Measurements from ENCODE around the gene CRTAC1. TPM values are rescaled to one million over a fixed set of nuclear protein-coding genes. Genes with fewer than 3 reads are reported as not detected.

Gene CRTAC1
- total and polyA plus RNA-seq, 10 donors: 0.17 to 0.74 (median 0.26) TPM; not detected in 5

DNA sequence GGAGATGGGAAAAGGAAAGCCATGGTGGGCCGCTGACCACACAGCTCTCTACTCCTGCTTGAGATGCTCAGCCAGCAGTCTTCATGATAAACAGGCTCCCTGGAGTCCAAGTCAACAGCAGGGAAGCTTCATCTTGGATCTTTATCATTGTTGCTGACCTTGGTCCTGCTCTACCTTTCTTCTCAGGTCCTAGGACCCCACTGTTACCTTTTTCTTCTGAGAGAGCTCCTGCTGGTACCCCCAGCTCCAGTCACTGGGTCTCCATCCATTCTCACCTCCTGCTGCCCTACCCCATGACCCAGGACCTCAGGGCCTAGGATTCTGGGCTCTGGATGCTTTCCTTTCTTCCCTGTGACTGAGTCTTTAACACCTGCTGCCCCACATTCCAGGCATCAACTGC lies 5.2 kb upstream of the CRTAC1 start:
- TF ChIP-seq, protein P1, sequence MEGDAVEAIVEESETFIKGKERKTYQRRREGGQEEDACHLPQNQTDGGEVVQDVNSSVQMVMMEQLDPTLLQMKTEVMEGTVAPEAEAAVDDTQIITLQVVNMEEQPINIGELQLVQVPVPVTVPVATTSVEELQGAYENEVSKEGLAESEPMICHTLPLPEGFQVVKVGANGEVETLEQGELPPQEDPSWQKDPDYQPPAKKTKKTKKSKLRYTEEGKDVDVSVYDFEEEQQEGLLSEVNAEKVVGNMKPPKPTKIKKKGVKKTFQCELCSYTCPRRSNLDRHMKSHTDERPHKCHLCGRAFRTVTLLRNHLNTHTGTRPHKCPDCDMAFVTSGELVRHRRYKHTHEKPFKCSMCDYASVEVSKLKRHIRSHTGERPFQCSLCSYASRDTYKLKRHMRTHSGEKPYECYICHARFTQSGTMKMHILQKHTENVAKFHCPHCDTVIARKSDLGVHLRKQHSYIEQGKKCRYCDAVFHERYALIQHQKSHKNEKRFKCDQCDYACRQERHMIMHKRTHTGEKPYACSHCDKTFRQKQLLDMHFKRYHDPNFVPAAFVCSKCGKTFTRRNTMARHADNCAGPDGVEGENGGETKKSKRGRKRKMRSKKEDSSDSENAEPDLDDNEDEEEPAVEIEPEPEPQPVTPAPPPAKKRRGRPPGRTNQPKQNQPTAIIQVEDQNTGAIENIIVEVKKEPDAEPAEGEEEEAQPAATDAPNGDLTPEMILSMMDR (IDR thresholded peaks at IDR 0.05 in 8 of 11, conservative IDR thresholded peaks at IDR 0.05 in 3 of 11): no peak
- TF ChIP-seq POLR2A (IDR thresholded peaks at IDR 0.05) (no peak), POLR2AphosphoS5 (IDR thresholded peaks at IDR 0.05) (no peak)
- H3K27ac ChIP-seq: no peak overlapping the region
- H3K27me3 ChIP-seq (replicated peaks in 1 of 7): peaks cover 0 to 100% (median 50%) of the 10 kb centered on the region in 7 donors
- no peaks in the 10 kb centered on the region for H3K36me3 ChIP-seq
- no peak for DNase-seq
- H3K4me3 ChIP-seq: no peak overlapping the region
- WGBS, 5 donors: 33 to 79% (median 45%) methylated on average over 1 of the region's 1 CpG
- H3K4me1 ChIP-seq: peaks cover under 1 to 8% (median 4%) of the 10 kb centered on the region in 6 donors
- no peaks in the 10 kb centered on the region for H3K9me3 ChIP-seq
- intact Hi-C loops (cut with DNase I; ENCODE audit: low total_unique reads): no loop called here

DNA sequence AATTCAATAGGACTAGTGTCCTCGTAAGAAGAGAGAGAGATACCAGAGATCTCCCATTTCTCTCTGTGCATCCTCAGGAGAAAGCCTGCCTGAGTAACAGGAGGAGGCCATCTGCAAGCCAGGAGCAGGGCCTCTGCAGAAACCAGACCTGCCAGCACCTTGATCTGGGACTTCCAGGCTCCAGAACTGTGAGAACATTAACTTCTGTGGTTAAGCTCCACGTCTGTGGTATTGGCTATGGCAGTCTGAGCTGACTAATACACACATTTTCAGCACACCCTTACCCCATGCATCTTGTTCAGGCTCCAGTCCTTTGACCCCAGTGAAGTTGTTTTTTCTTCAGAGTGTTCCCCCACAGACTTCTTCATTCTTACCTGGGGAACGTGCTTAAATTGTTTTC lies 3.1 kb upstream of the CRTAC1 start:
- no peaks in the 10 kb centered on the region for H3K9me3 ChIP-seq
- TF ChIP-seq POLR2A (IDR thresholded peaks at IDR 0.05) (no peak), POLR2AphosphoS5 (IDR thresholded peaks at IDR 0.05) (no peak)
- TF ChIP-seq, protein P1 (IDR thresholded peaks at IDR 0.05 in 8 of 11, conservative IDR thresholded peaks at IDR 0.05 in 3 of 11): no peak
- H3K36me3 ChIP-seq: no peaks in the 10 kb centered on the region
- no peak overlapping the region for H3K27ac ChIP-seq
- H3K4me1 ChIP-seq: peaks cover 7 to 23% (median 16%) of the 10 kb centered on the region in 6 donors
- intact Hi-C loops (cut with DNase I; ENCODE audit: low total_unique reads): no loop called here
- H3K27me3 ChIP-seq (replicated peaks in 1 of 7): peaks cover 3 to 100% (median 62%) of the 10 kb centered on the region in 7 donors
- DNase-seq: no peak
- no peak overlapping the region for H3K4me3 ChIP-seq
- 39 to 57% (median 44%) methylated on average over 3 of the region's 3 CpGs for WGBS, 5 donors

DNA sequence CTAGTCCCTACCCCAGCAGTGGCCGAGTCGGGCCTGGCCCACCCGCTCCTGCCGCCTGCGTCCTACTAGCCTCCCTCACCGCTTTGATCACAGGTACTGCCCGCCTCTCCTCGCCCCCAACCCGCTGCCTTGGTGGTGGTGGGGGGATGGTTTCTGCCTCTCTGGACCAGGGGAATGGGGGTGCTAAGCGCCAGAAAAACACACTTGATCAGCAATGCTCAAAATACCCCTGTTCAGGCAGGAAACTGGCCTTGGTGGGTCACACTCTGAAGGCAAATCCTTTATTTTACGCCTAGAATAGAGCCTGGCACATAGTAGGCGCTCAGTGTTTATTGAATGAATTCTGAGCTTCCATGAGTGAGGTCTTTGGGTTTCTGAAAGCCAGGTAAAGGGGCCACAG lies 1.0 kb upstream of the CRTAC1 start:
- WGBS, 5 donors: 21 to 32% (median 25%) methylated on average over 10 to 12 of the region's 12 CpGs
- Histone ChIP-seq H3K9me3 (no peaks in the 10 kb centered on the region), H3K4me1 (peaks cover 7 to 23% (median 16%) of the 10 kb centered on the region in 6 donors), H3K4me3 (no peak overlapping the region), H3K36me3 (no peaks in the 10 kb centered on the region), H3K27ac (no peak overlapping the region), H3K27me3 (replicated peaks in 1 of 7) (peaks cover 3 to 100% (median 59%) of the 10 kb centered on the region in 7 donors)
- TF ChIP-seq, protein P1 (IDR thresholded peaks at IDR 0.05 in 8 of 11, conservative IDR thresholded peaks at IDR 0.05 in 3 of 11): no peak
- TF ChIP-seq POLR2AphosphoS5 (IDR thresholded peaks at IDR 0.05) (no peak), POLR2A (IDR thresholded peaks at IDR 0.05) (no peak)
- no peak for DNase-seq
- intact Hi-C loops (cut with DNase I; ENCODE audit: low total_unique reads): no loop called here

DNA sequence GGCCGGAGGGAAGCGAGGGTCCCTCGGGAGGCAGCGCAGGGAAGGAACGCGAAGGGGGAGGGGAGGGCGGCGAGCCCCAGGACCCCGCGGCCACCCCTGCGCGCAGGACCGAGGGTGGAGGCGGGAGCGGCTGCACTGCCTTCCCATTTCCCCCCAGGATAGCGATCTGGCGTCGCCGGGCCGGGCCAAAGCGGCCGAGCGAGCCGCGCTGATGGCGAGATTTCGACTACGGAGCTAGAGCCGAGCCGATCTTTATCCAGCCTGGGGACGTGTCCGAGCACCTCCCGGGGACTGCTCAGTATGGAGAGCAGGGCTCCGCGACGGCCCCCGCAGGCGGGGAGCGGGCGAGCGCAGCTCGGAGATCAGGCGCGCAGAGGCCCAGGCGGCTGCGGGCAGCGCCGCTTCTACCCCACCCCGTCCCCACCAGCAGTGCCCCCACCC lies 590 bp upstream of the CRTAC1 start:
- 0 to 3% (median 2%) methylated on average over 2 to 49 of the region's 49 CpGs; no CpG with 5 or more reads in 1 of the 5 donors for WGBS, 5 donors
- no peaks in the 10 kb centered on the region for H3K9me3 ChIP-seq
- peaks cover 3 to 100% (median 59%) of the 10 kb centered on the region in 7 donors for H3K27me3 ChIP-seq (replicated peaks in 1 of 7)
- H3K27ac ChIP-seq: no peak overlapping the region
- H3K36me3 ChIP-seq: no peaks in the 10 kb centered on the region
- H3K4me3 ChIP-seq: peak overlapping the region in 5 of 8 donors; percentile 13 to 60 (median 24)
- H3K4me1 ChIP-seq: peaks cover 7 to 23% (median 16%) of the 10 kb centered on the region in 6 donors
- TF ChIP-seq, protein P1 (IDR thresholded peaks at IDR 0.05 in 8 of 11, conservative IDR thresholded peaks at IDR 0.05 in 3 of 11): no peak
- TF ChIP-seq POLR2AphosphoS5 (IDR thresholded peaks at IDR 0.05) (no peak), POLR2A (IDR thresholded peaks at IDR 0.05) (no peak)
- DNase-seq: no peak
- intact Hi-C loops (cut with DNase I; ENCODE audit: low total_unique reads): no loop called here

Data from spleen (tissue), 11 donors.